Measurements from ENCODE around the gene TNFRSF4. TPM values are rescaled to one million over a fixed set of nuclear protein-coding genes. Genes with fewer than 3 reads are reported as not detected.

TNFRSF4 gene
- total RNA-seq, 1 donor from 2014 or later: 0.40 TPM

GRCh38 chr1:1204998-1205768 lies 8.8 kb downstream of the TNFRSF4 start:
- no peak overlapping the region for H3K4me3 ChIP-seq (ENCODE audit: low read depth, low read length)
- TF ChIP-seq CTCF (conservative IDR thresholded peaks at IDR 0.05; ENCODE audit: low read depth, low read length): no peak
- DNase-seq (ENCODE audit: low read depth): no peak

- H3K4me3 ChIP-seq (ENCODE audit: low read depth, low read length): no peak overlapping the region
- no peak for TF ChIP-seq CTCF (conservative IDR thresholded peaks at IDR 0.05; ENCODE audit: low read depth, low read length)
- DNase-seq (ENCODE audit: low read depth): no peak
These were observed 9.5 kb downstream of the TNFRSF4 start for GRCh38 chr1:1204425-1204920.

GRCh38 chr1:1203561-1204424 lies 10.2 kb downstream of the TNFRSF4 start:
- no peak for DNase-seq (ENCODE audit: low read depth)
- TF ChIP-seq CTCF (conservative IDR thresholded peaks at IDR 0.05; ENCODE audit: low read depth, low read length): no peak
- H3K4me3 ChIP-seq (ENCODE audit: low read depth, low read length): no peak overlapping the region

- no peak overlapping the region for H3K4me3 ChIP-seq (ENCODE audit: low read depth, low read length)
- DNase-seq (ENCODE audit: low read depth): no peak
- no peak for TF ChIP-seq CTCF (conservative IDR thresholded peaks at IDR 0.05; ENCODE audit: low read depth, low read length)
These were observed 11.0 kb downstream of the TNFRSF4 start for GRCh38 chr1:1202831-1203560.

- peak overlapping the region; percentile 37 for H3K4me3 ChIP-seq (ENCODE audit: low read depth, low read length)
- no peak for DNase-seq (ENCODE audit: low read depth)
- TF ChIP-seq CTCF (conservative IDR thresholded peaks at IDR 0.05; ENCODE audit: low read depth, low read length): no peak
These were observed 12.8 kb downstream of the TNFRSF4 start for GRCh38 chr1:1200876-1201810.

Data from epithelial cell of proximal tubule (primary cell).